OCI-LY3 (cell line): Measurements from ENCODE around the gene WFS1.

Experiments used
- EZH2phosphoT487 ChIP-seq: fragments of 200-600 bp; shearing (Covaris generic); IDR thresholded peaks from 2 replicates; pipeline ENCODE4 v1.6.1; 2018; ENCODE audit warnings: antibody characterized with exemption, mixed run types, low read depth
- TF ChIP-seq, protein P1 (sequence below): fragments of 200-600, 300-600 bp; sonication (generic); IDR thresholded peaks from 2 replicates; pipeline ENCODE4 v1.5.1; 2014; ENCODE audit warnings: antibody characterized with exemption, low read length, low read depth

DNA sequence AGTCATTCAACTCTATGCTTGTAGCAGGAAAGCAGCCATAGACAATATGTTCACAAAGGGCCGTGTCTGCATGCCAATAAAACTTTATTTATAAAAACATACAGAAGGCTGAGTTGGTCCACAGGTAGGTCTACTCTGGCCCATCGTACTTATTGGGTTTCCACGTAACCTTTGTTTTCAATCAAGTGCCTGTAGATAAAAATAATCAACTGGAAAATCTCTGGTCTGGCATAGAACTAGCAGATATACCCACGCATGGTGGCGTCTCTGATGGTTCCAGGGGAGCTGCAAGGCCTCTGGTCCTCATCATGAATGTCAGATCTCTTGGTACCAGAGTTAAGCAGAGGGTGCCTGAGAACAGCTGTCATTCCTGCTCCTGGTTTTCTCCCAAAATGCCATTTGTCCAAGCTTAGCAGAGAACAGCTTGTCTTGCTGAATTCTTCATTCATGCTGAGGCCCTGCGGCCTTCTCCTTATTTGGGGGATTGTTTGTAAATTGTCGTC is 37.9 kb upstream of the WFS1 start:
- TF ChIP-seq, protein P1, sequence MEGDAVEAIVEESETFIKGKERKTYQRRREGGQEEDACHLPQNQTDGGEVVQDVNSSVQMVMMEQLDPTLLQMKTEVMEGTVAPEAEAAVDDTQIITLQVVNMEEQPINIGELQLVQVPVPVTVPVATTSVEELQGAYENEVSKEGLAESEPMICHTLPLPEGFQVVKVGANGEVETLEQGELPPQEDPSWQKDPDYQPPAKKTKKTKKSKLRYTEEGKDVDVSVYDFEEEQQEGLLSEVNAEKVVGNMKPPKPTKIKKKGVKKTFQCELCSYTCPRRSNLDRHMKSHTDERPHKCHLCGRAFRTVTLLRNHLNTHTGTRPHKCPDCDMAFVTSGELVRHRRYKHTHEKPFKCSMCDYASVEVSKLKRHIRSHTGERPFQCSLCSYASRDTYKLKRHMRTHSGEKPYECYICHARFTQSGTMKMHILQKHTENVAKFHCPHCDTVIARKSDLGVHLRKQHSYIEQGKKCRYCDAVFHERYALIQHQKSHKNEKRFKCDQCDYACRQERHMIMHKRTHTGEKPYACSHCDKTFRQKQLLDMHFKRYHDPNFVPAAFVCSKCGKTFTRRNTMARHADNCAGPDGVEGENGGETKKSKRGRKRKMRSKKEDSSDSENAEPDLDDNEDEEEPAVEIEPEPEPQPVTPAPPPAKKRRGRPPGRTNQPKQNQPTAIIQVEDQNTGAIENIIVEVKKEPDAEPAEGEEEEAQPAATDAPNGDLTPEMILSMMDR = no peak
- TF ChIP-seq EZH2phosphoT487 = no peak
